ENCODE data around the gene PPM1B. TPM values are rescaled to one million over a fixed set of nuclear protein-coding genes. Genes with fewer than 3 reads are reported as not detected.

The PPM1B gene
- total RNA-seq, 1 experiment from 2014 or later = 43.5 TPM

- ChIA-PET CTCF (no interaction called here), POLR2A (ENCODE audit: low non-redundant PET) (no interaction called here)
- intact Hi-C loops (cut with micrococcal nuclease; ENCODE audit: unreplicated experiment) = no loop called here
- TF ChIP-seq EZH2 (IDR thresholded peaks at IDR 0.05; ENCODE audit: borderline replicate concordance, low read depth, low read length, poor library complexity, severe bottlenecking) (no peak), CTCF (conservative IDR thresholded peaks at IDR 0.05; ENCODE audit: low read depth, low read length) (no peak)
- Histone ChIP-seq H3K27ac (ENCODE audit: low read depth, low read length, poor library complexity, severe bottlenecking) (no peak overlapping the region), H3K4me1 (ENCODE audit: insufficient read depth, low read length, poor library complexity, severe bottlenecking) (peaks cover 5% of the 10 kb centered on the region), H3K9me3 (ENCODE audit: low read depth, low read length, poor library complexity, severe bottlenecking) (no peaks in the 10 kb centered on the region), H3K4me3 (ENCODE audit: low read depth, low read length, poor library complexity, severe bottlenecking) (no peak overlapping the region), H3K36me3 (ENCODE audit: insufficient read depth, low read length, poor library complexity, severe bottlenecking) (no peaks in the 10 kb centered on the region), H3K27me3 (replicated peaks; ENCODE audit: insufficient read depth, low read depth, low read length, poor library complexity) (no peaks in the 10 kb centered on the region)
- DNase-seq (ENCODE audit: low spot score) = no peak
- BruUV-seq (replicated peaks) = no TSS peak
Measured at GRCh38 chr2:44178950-44179349, 10.3 kb downstream of the PPM1B start.

- intact Hi-C loops (cut with micrococcal nuclease; ENCODE audit: unreplicated experiment) = no loop called here
- TF ChIP-seq CTCF (conservative IDR thresholded peaks at IDR 0.05; ENCODE audit: low read depth, low read length) (no peak), EZH2 (IDR thresholded peaks at IDR 0.05; ENCODE audit: borderline replicate concordance, low read depth, low read length, poor library complexity, severe bottlenecking) (no peak)
- no peak for DNase-seq (ENCODE audit: low spot score)
- Histone ChIP-seq H3K9me3 (ENCODE audit: low read depth, low read length, poor library complexity, severe bottlenecking) (no peaks in the 10 kb centered on the region), H3K27ac (ENCODE audit: low read depth, low read length, poor library complexity, severe bottlenecking) (no peak overlapping the region), H3K36me3 (ENCODE audit: insufficient read depth, low read length, poor library complexity, severe bottlenecking) (no peaks in the 10 kb centered on the region), H3K4me3 (ENCODE audit: low read depth, low read length, poor library complexity, severe bottlenecking) (no peak overlapping the region), H3K27me3 (replicated peaks; ENCODE audit: insufficient read depth, low read depth, low read length, poor library complexity) (no peaks in the 10 kb centered on the region), H3K4me1 (ENCODE audit: insufficient read depth, low read length, poor library complexity, severe bottlenecking) (no peaks in the 10 kb centered on the region)
- CTCF ChIA-PET = interaction anchor here (0.7 kb wide), 1 partner anchor 9 kb away, joined by 5 read pairs; no protein-coding TSS in a partner anchor
- POLR2A ChIA-PET (ENCODE audit: low non-redundant PET) = interaction anchor here (0.6 kb wide), 1 partner anchor 18 kb away, joined by 6 read pairs; no protein-coding TSS in a partner anchor
- BruUV-seq (replicated peaks) = no TSS peak
Measured at GRCh38 chr2:44181648-44182047, 13.0 kb downstream of the PPM1B start.

GRCh38 chr2:44184106-44184505, 15.4 kb downstream of the PPM1B start:
- Histone ChIP-seq H3K36me3 (ENCODE audit: insufficient read depth, low read length, poor library complexity, severe bottlenecking) (no peaks in the 10 kb centered on the region), H3K4me1 (ENCODE audit: insufficient read depth, low read length, poor library complexity, severe bottlenecking) (no peaks in the 10 kb centered on the region), H3K27ac (ENCODE audit: low read depth, low read length, poor library complexity, severe bottlenecking) (no peak overlapping the region), H3K9me3 (ENCODE audit: low read depth, low read length, poor library complexity, severe bottlenecking) (no peaks in the 10 kb centered on the region), H3K27me3 (replicated peaks; ENCODE audit: insufficient read depth, low read depth, low read length, poor library complexity) (no peaks in the 10 kb centered on the region), H3K4me3 (ENCODE audit: low read depth, low read length, poor library complexity, severe bottlenecking) (no peak overlapping the region)
- no TSS peak for BruUV-seq (replicated peaks)
- ChIA-PET CTCF (no interaction called here), POLR2A (ENCODE audit: low non-redundant PET) (no interaction called here)
- TF ChIP-seq EZH2 (IDR thresholded peaks at IDR 0.05; ENCODE audit: borderline replicate concordance, low read depth, low read length, poor library complexity, severe bottlenecking) (no peak), CTCF (conservative IDR thresholded peaks at IDR 0.05; ENCODE audit: low read depth, low read length) (no peak)
- DNase-seq (ENCODE audit: low spot score) = no peak
- intact Hi-C loops (cut with micrococcal nuclease; ENCODE audit: unreplicated experiment) = no loop called here

All from A673 (cell line).